ENCODE data around the gene ACOXL. TPM values are rescaled to one million over a fixed set of nuclear protein-coding genes. Genes with fewer than 3 reads are reported as not detected.

Gene ACOXL
- total and polyA plus RNA-seq, 9 donors, result 0.17 to 0.31 (median 0.23) TPM; not detected in 4

DNA sequence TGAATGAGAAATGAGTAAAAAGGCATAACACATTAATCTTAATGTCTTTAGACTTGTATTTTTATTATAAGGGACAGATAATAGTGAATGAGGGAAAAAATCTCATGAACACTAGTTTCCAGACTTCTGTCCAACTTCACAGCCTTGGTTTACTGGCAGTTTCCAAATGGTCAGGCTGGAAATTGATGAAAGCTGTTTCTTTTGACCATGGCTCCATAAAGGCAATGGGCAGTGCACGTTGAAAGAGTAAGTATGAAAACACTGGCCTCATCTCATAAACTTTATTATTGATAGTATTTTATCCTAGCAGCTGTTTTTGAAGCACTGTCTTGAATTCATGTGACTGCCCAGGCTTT, 411.4 kb downstream of the ACOXL start:
- 22 to 33% (median 30%) methylated on average over 1 of the region's 1 CpG for WGBS, 3 donors
- no peak for TF ChIP-seq POLR2A (IDR thresholded peaks at IDR 0.05)
- no peak for TF ChIP-seq EP300 (IDR thresholded peaks at IDR 0.05)
- TF ChIP-seq, protein P1, sequence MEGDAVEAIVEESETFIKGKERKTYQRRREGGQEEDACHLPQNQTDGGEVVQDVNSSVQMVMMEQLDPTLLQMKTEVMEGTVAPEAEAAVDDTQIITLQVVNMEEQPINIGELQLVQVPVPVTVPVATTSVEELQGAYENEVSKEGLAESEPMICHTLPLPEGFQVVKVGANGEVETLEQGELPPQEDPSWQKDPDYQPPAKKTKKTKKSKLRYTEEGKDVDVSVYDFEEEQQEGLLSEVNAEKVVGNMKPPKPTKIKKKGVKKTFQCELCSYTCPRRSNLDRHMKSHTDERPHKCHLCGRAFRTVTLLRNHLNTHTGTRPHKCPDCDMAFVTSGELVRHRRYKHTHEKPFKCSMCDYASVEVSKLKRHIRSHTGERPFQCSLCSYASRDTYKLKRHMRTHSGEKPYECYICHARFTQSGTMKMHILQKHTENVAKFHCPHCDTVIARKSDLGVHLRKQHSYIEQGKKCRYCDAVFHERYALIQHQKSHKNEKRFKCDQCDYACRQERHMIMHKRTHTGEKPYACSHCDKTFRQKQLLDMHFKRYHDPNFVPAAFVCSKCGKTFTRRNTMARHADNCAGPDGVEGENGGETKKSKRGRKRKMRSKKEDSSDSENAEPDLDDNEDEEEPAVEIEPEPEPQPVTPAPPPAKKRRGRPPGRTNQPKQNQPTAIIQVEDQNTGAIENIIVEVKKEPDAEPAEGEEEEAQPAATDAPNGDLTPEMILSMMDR (IDR thresholded peaks at IDR 0.05), result no peak
- H3K27me3 ChIP-seq, result no peaks in the 10 kb centered on the region
- no peak overlapping the region for H3K4me3 ChIP-seq
- H3K9me3 ChIP-seq, result no peaks in the 10 kb centered on the region
- H3K36me3 ChIP-seq, result no peaks in the 10 kb centered on the region
- no peak for DNase-seq
- intact Hi-C loops (cut with DNase I), result no loop called here
- H3K27ac ChIP-seq, result no peak overlapping the region
- H3K4me1 ChIP-seq (ENCODE audit: insufficient read depth), result no peaks in the 10 kb centered on the region

DNA sequence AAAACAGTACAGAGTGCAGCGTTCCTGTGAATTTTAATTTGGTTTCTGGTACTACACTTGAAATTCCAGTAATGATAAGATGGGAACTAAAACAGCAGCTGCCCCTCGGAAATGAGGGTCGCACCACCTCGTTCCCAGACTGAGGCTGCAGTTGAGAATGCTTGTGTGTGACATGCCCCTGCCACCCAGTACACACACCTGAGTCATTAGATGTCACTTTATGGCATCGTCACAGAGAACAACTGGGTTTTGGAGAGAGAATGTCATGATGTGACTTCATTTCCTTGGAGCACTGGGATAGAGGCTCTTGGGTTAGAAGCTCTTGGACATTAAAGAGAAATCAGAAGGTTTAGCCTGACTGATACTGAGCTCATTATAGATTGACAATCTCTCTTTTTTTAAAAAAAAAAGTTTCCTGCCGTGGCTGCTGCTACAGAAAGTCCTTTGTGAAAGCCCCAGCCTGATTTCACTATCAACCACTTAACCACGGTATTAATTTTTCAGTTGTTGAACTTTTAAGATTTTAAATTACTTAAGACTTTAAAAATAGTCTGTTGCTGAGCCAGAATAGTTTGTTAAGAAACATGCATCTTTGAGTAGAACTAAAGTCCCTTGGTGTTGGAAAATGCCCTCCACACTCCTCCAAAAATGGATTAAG, 412.9 kb downstream of the ACOXL start:
- H3K9me3 ChIP-seq, result no peaks in the 10 kb centered on the region
- H3K27me3 ChIP-seq, result no peaks in the 10 kb centered on the region
- intact Hi-C loops (cut with DNase I), result no loop called here
- DNase-seq, result no peak
- H3K36me3 ChIP-seq, result no peaks in the 10 kb centered on the region
- TF ChIP-seq POLR2A (IDR thresholded peaks at IDR 0.05), result no peak
- TF ChIP-seq, protein P1 (IDR thresholded peaks at IDR 0.05), result no peak
- TF ChIP-seq EP300 (IDR thresholded peaks at IDR 0.05), result no peak
- WGBS, 3 donors, result 87 to 95% (median 94%) methylated on average over 7 of the region's 7 CpGs
- no peak overlapping the region for H3K4me3 ChIP-seq
- H3K27ac ChIP-seq, result no peak overlapping the region
- no peaks in the 10 kb centered on the region for H3K4me1 ChIP-seq (ENCODE audit: insufficient read depth)

DNA sequence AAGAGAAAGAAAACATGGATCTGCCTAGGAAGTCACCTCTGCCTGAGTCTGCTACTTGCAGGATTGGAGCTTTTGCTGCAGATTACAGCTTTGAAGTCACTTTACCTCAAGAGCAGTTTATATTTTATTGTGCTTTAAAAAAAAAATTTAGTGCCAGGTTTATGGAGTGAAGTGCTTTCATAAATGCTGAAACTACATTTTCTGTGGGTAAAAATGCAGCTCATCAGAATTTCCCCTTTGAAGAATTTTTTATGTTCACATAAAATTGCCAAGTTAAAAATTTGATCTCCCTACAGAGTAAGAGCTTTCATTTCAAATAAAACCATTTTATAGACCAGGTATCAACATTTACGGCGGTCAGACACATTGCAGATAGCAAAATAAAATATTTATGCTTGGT, 413.6 kb downstream of the ACOXL start:
- intact Hi-C loops (cut with DNase I), result no loop called here
- H3K27me3 ChIP-seq, result no peaks in the 10 kb centered on the region
- no peaks in the 10 kb centered on the region for H3K36me3 ChIP-seq
- no peak for DNase-seq
- no peaks in the 10 kb centered on the region for H3K9me3 ChIP-seq
- H3K4me1 ChIP-seq (ENCODE audit: insufficient read depth), result no peaks in the 10 kb centered on the region
- H3K4me3 ChIP-seq, result no peak overlapping the region
- 96 to 99% (median 96%) methylated on average over 2 of the region's 2 CpGs for WGBS, 3 donors
- no peak for TF ChIP-seq EP300 (IDR thresholded peaks at IDR 0.05)
- no peak for TF ChIP-seq POLR2A (IDR thresholded peaks at IDR 0.05)
- TF ChIP-seq, protein P1 (IDR thresholded peaks at IDR 0.05), result no peak
- no peak overlapping the region for H3K27ac ChIP-seq

DNA sequence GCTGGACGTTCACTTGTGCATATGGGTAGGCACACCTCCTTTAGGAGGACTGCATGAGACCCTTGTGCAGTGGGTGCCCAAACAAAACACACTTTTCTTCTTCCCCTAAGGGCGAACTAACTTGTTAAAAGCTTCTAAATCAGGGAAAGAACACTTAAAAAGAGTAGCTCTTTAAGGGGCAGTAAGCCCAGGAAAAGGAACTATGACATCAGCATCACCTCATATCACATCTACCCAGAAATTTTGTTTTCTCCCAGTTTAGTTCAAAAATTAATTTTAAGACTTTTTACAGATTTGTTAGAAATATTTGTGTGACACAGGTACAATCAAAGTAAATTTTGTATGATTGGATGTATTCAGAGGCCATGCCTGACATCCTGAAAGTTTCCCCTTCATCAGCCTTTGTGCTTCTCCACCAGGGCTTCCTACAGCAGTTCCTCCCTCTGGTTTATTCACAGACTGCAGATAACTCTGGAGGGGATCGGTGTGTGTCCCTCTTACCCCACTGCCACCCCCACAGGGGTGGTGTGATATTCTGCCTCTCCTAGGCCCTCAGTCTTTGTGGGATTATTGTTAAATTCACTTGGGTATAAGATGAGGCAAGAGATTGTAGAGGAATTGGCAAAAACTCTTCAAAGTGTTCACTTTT, 416.0 kb downstream of the ACOXL start:
- WGBS, 3 donors, result 85 to 95% (median 90%) methylated on average over 3 of the region's 3 CpGs
- no peaks in the 10 kb centered on the region for H3K9me3 ChIP-seq
- no peak overlapping the region for H3K27ac ChIP-seq
- intact Hi-C loops (cut with DNase I), result no loop called here
- no peaks in the 10 kb centered on the region for H3K4me1 ChIP-seq (ENCODE audit: insufficient read depth)
- no peak for DNase-seq
- H3K36me3 ChIP-seq, result no peaks in the 10 kb centered on the region
- no peaks in the 10 kb centered on the region for H3K27me3 ChIP-seq
- H3K4me3 ChIP-seq, result no peak overlapping the region
- TF ChIP-seq, protein P1 (IDR thresholded peaks at IDR 0.05), result no peak
- TF ChIP-seq EP300 (IDR thresholded peaks at IDR 0.05) (no peak), POLR2A (IDR thresholded peaks at IDR 0.05) (no peak)

Data from ovary (tissue), 9 donors.